Occipital lobe (tissue), 2 donors: ENCODE data around the gene RTRAF. TPM values are rescaled to one million over a fixed set of nuclear protein-coding genes. Genes with fewer than 3 reads are reported as not detected.

Source experiments
- DNase-seq: peaks from one replicate; lab custom pipeline; 2025; lab: John Stamatoyannopoulos, UW
- total RNA-seq: library from RNA; depleted of rRNA; stranded (reverse); fragments of >200 nt; gene quantifications from one replicate; pipeline ENCODE4 v1.2.3, GENCODE V29; 2014

The RTRAF gene
- total RNA-seq, 1 donor from 2014 or later, result 52.1 TPM

GRCh38 chr14:51993285-51993920 lies 4.1 kb downstream of the RTRAF start:
- no peak for DNase-seq

GRCh38 chr14:51996148-51996746 lies 6.9 kb downstream of the RTRAF start:
- DNase-seq, result no peak

GRCh38 chr14:51998348-51998747 lies 9.0 kb downstream of the RTRAF start:
- DNase-seq, result no peak

- DNase-seq, result no peak
Observed at GRCh38 chr14:51999084-51999483, 9.7 kb downstream of the RTRAF start.

- no peak for DNase-seq
Observed at GRCh38 chr14:52000019-52000582, 10.8 kb downstream of the RTRAF start.

GRCh38 chr14:52000696-52001095 lies 11.3 kb downstream of the RTRAF start:
- DNase-seq, result no peak

- DNase-seq, result no peak
Observed at GRCh38 chr14:52002542-52002941, 13.2 kb downstream of the RTRAF start.

- DNase-seq, result no peak
Observed at GRCh38 chr14:52003324-52003723, 14.0 kb downstream of the RTRAF start.

GRCh38 chr14:52005625-52006024 lies 16.3 kb downstream of the RTRAF start:
- no peak for DNase-seq

- DNase-seq, result no peak
Observed at GRCh38 chr14:52006361-52006760, 17.0 kb downstream of the RTRAF start.

GRCh38 chr14:52007211-52007610 lies 17.9 kb downstream of the RTRAF start:
- DNase-seq, result no peak

GRCh38 chr14:52007637-52008036 lies 18.3 kb downstream of the RTRAF start:
- no peak for DNase-seq

GRCh38 chr14:52008136-52008535 lies 18.8 kb downstream of the RTRAF start:
- DNase-seq, result no peak

- no peak for DNase-seq
Observed at GRCh38 chr14:52010173-52010693, 20.9 kb downstream of the RTRAF start.

- DNase-seq, result no peak
Observed at GRCh38 chr14:52011523-52011922, 22.2 kb downstream of the RTRAF start.

- DNase-seq, result no peak
Observed at GRCh38 chr14:52012635-52013034, 23.3 kb downstream of the RTRAF start.

- DNase-seq, result no peak
Observed at GRCh38 chr14:52013984-52014600, 24.7 kb downstream of the RTRAF start.

GRCh38 chr14:52014601-52015267 lies 25.4 kb downstream of the RTRAF start:
- DNase-seq, result no peak

- no peak for DNase-seq
Observed at GRCh38 chr14:52015411-52016030, 26.2 kb downstream of the RTRAF start.

- no peak for DNase-seq
Observed at GRCh38 chr14:52018252-52018651, 28.9 kb downstream of the RTRAF start.

GRCh38 chr14:52018970-52019369 lies 29.6 kb downstream of the RTRAF start:
- no peak for DNase-seq
